B cell (primary cell): ENCODE data around the gene EFNA5. TPM values are rescaled to one million over a fixed set of nuclear protein-coding genes. Genes with fewer than 3 reads are reported as not detected.

Source experiments
- ATAC-seq: fragments of 200-7000 bp; cut with Tn5 transposase; one replicate; pipeline ENCODE4 v1.10.0; 2021; ENCODE audit warnings: low read depth, mild to moderate bottlenecking, moderate number of reproducible peaks, moderate library complexity
- CTCF ChIA-PET: fragments of 350-600 bp; sonication (Branson Sonifier 250); formaldehyde crosslinking; loops from one replicate; lab custom pipeline; 2021; ENCODE audit warnings: antibody characterized with exemption, inconsistent platforms; lab: Charles Lee
- POLR2A ChIA-PET: fragments of 350-600 bp; sonication (Branson Sonifier 250); formaldehyde crosslinking; loops from one replicate; lab custom pipeline; 2021; ENCODE audit warnings: antibody characterized with exemption; lab: Charles Lee
- DNase-seq: peaks from one replicate; pipeline ENCODE4 v3.0.0; 2013
- H2AFZ ChIP-seq: 2 replicates; pipeline ENCODE4 v1.6.1; 2012; ENCODE audit warnings: mild to moderate bottlenecking, low read depth, low read length; ENCODE audit not compliant: insufficient read depth, poor library complexity, severe bottlenecking
- H3K27ac ChIP-seq, 2 donors: 1 replicate in 1 of 2; 2 replicates in 1 of 2; pipeline ENCODE4 v1.5.1; 2012 to 2013; ENCODE audit warnings: low read length in 2 of 2, mild to moderate bottlenecking in 2 of 2, moderate library complexity in 1 of 2
- H3K27me3 ChIP-seq, 4 experiments: fragments of 200-600 bp in 1 of 4; sonication (generic) in 1 of 4; replicated peaks in 1 of 4; 1 replicate in 2 of 4; 2 replicates in 2 of 4; pipeline versions ENCODE4 v1.6.1 to v1.7.0; 2013 to 2016; ENCODE audit warnings: low read length in 3 of 4, mild to moderate bottlenecking in 2 of 4, mixed read lengths in 1 of 4, moderate library complexity in 1 of 4; ENCODE audit not compliant: insufficient read depth in 4 of 4, control insufficient read depth in 3 of 4; ENCODE audit errors: control extremely low read depth in 1 of 4
- H3K36me3 ChIP-seq, 2 experiments: replicated peaks in 1 of 2; 1 replicate in 1 of 2; 2 replicates in 1 of 2; pipeline versions ENCODE4 v1.6.1 to v1.7.1; 2013; ENCODE audit warnings: low read length in 1 of 2; ENCODE audit not compliant: insufficient read depth in 2 of 2, control insufficient read depth in 1 of 2; ENCODE audit errors: control extremely low read depth in 1 of 2, extremely low read depth in 1 of 2
- H3K4me1 ChIP-seq, 2 donors: fragments of 200-600 bp in 1 of 2; sonication (generic) in 1 of 2; 1 replicate in 1 of 2; 2 replicates in 1 of 2; pipeline versions ENCODE4 v1.5.1 to v1.6.1; 2013 to 2017; ENCODE audit warnings: low read length in 2 of 2; ENCODE audit not compliant: control insufficient read depth in 2 of 2, insufficient read depth in 2 of 2
- H3K4me2 ChIP-seq: replicated peaks from 2 replicates; pipeline ENCODE3; 2012; ENCODE audit warnings: mild to moderate bottlenecking, low read depth, low read length; ENCODE audit not compliant: poor library complexity, severe bottlenecking
- H3K4me3 ChIP-seq, 5 experiments: fragments of 200-600 bp in 1 of 5; sonication (generic) in 1 of 5; 1 replicate in 3 of 5; 2 replicates in 2 of 5; pipeline versions ENCODE4 v1.5.1 to v1.7.0; 2011 to 2016; ENCODE audit warnings: low read length in 4 of 5, mild to moderate bottlenecking in 4 of 5, low read depth in 2 of 5, control low read depth in 1 of 5, moderate library complexity in 1 of 5; ENCODE audit not compliant: insufficient read depth in 1 of 5; ENCODE audit errors: control extremely low read depth in 1 of 5, extremely low read depth in 1 of 5
- H3K79me2 ChIP-seq: fragments of 200-600 bp; sonication (generic); one replicate; pipeline ENCODE4 v1.6.0; 2016; ENCODE audit warnings: low read length; ENCODE audit not compliant: control insufficient read depth, insufficient read depth
- H3K9ac ChIP-seq: fragments of 200-600 bp; sonication (generic); 2 replicates; pipeline ENCODE4 v1.6.1; 2017; ENCODE audit warnings: mild to moderate bottlenecking, low read length, moderate library complexity
- H3K9me3 ChIP-seq, 3 donors: one replicate each; pipeline versions ENCODE4 v1.6.1 to v1.7.1; 2013; ENCODE audit warnings: low read length in 2 of 3; ENCODE audit not compliant: control insufficient read depth in 2 of 3, insufficient read depth in 1 of 3; ENCODE audit errors: control extremely low read depth in 1 of 3
- H4K20me1 ChIP-seq: 2 replicates; pipeline ENCODE4 v1.6.0; 2012; ENCODE audit warnings: mild to moderate bottlenecking, low read length; ENCODE audit not compliant: insufficient read depth, control insufficient read depth, poor library complexity, severe bottlenecking
- H3K27ac Mint-ChIP-seq: one replicate; pipeline ENCODE4 v1.8.0; 2021; ENCODE audit warnings: mixed read lengths
- H3K27me3 Mint-ChIP-seq: one replicate; pipeline ENCODE4 v1.8.0; 2021; ENCODE audit warnings: mixed read lengths
- H3K4me1 Mint-ChIP-seq: one replicate; pipeline ENCODE4 v1.8.0; 2021; ENCODE audit warnings: mixed read lengths
- H3K4me3 Mint-ChIP-seq: one replicate; pipeline ENCODE4 v1.8.0; 2021; ENCODE audit warnings: mixed read lengths
- H3K9me3 Mint-ChIP-seq: one replicate; pipeline ENCODE4 v1.8.0; 2022; ENCODE audit warnings: mixed read lengths; ENCODE audit not compliant: insufficient read depth
- EZH2 ChIP-seq: IDR thresholded peaks from 2 replicates; pipeline ENCODE4 v1.6.1; 2012; ENCODE audit warnings: borderline replicate concordance, low read depth, mild to moderate bottlenecking, moderate library complexity, low read length; ENCODE audit not compliant: insufficient read depth, poor library complexity, severe bottlenecking
- WGBS: methylation state at CpG from one replicate; pipeline ENCODE4 v1.1.5; 2013; ENCODE audit warnings: missing lambda C conversion rate; ENCODE audit not compliant: insufficient coverage; 5-methylcytosine and 5-hydroxymethylcytosine counted together
- intact Hi-C: fragments of 100-400 bp; cut with micrococcal nuclease; formaldehyde crosslinking; loops from one replicate; pipeline ENCODE4 v1.10.0; 2022
- polyA plus RNA-seq: library from polyadenylated mRNA; depleted of rRNA; stranded (reverse); fragments of >200 nt; gene quantifications from 2 replicates; pipeline ENCODE4 v1.2.3, GENCODE V29; 2012
- total RNA-seq, 2 donors: library from RNA; stranded (reverse); fragments of 120-200 nt in 1 of 2; gene quantifications; 1 replicate in 1 of 2; 2 replicates in 1 of 2; pipeline versions ENCODE4 v1.2.3 to v1.2.4, GENCODE V29; 2013 to 2022
- TF ChIP-seq, protein P1 (sequence below): fragments of 200-600 bp; IDR thresholded peaks from one replicate; pipeline ENCODE4 v1.8.0; 2022; ENCODE audit warnings: antibody characterized with exemption, mild to moderate bottlenecking

The EFNA5 gene
- total and polyA plus RNA-seq, 2 donors (not counting 1 experiment from before 2014, with no cell fraction given), result not detected

- H3K27me3 Mint-ChIP-seq, result no peaks in the 10 kb centered on the region
- Histone ChIP-seq H3K9me3 (no peaks in the 10 kb centered on the region), H3K4me2 (no peak overlapping the region), H2AFZ (no peak overlapping the region), H3K27me3 (no peaks in the 10 kb centered on the region), H3K36me3 (no peaks in the 10 kb centered on the region), H3K4me1 (no peaks in the 10 kb centered on the region), H3K9ac (no peak overlapping the region), H4K20me1 (no peaks in the 10 kb centered on the region), H3K4me3 (no peak overlapping the region), H3K27ac (no peak overlapping the region), H3K79me2 (no peaks in the 10 kb centered on the region)
- 100% methylated on average over 1 of the region's 1 CpG for WGBS
- TF ChIP-seq EZH2, result no peak
- TF ChIP-seq, protein P1, sequence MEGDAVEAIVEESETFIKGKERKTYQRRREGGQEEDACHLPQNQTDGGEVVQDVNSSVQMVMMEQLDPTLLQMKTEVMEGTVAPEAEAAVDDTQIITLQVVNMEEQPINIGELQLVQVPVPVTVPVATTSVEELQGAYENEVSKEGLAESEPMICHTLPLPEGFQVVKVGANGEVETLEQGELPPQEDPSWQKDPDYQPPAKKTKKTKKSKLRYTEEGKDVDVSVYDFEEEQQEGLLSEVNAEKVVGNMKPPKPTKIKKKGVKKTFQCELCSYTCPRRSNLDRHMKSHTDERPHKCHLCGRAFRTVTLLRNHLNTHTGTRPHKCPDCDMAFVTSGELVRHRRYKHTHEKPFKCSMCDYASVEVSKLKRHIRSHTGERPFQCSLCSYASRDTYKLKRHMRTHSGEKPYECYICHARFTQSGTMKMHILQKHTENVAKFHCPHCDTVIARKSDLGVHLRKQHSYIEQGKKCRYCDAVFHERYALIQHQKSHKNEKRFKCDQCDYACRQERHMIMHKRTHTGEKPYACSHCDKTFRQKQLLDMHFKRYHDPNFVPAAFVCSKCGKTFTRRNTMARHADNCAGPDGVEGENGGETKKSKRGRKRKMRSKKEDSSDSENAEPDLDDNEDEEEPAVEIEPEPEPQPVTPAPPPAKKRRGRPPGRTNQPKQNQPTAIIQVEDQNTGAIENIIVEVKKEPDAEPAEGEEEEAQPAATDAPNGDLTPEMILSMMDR, result no peak
- ChIA-PET CTCF (no interaction called here), POLR2A (no interaction called here)
- no peak overlapping the region for H3K4me3 Mint-ChIP-seq
- ATAC-seq (no peak), DNase-seq (no peak)
- no peaks in the 10 kb centered on the region for H3K4me1 Mint-ChIP-seq
- no peaks in the 10 kb centered on the region for H3K9me3 Mint-ChIP-seq
- H3K27ac Mint-ChIP-seq, result no peak overlapping the region
- intact Hi-C loops, result no loop called here
These were observed 202.5 kb downstream of the EFNA5 start for GRCh38 chr5:107468276-107468675.

GRCh38 chr5:107467137-107467932, 203.4 kb downstream of the EFNA5 start:
- H3K79me2 ChIP-seq, result no peaks in the 10 kb centered on the region
- intact Hi-C loops, result no loop called here
- H3K4me3 ChIP-seq, result no peak overlapping the region
- no peak for DNase-seq
- no peaks in the 10 kb centered on the region for H3K27me3 ChIP-seq
- no peak for TF ChIP-seq EZH2
- no peaks in the 10 kb centered on the region for H3K27me3 Mint-ChIP-seq
- no peak overlapping the region for H3K27ac Mint-ChIP-seq
- POLR2A ChIA-PET, result no interaction called here
- H2AFZ ChIP-seq, result no peak overlapping the region
- no peak overlapping the region for H3K9ac ChIP-seq
- no peaks in the 10 kb centered on the region for H3K9me3 Mint-ChIP-seq
- no peaks in the 10 kb centered on the region for H3K36me3 ChIP-seq
- H3K27ac ChIP-seq, result no peak overlapping the region
- no peaks in the 10 kb centered on the region for H3K4me1 Mint-ChIP-seq
- CTCF ChIA-PET, result no interaction called here
- no peaks in the 10 kb centered on the region for H4K20me1 ChIP-seq
- no peak overlapping the region for H3K4me3 Mint-ChIP-seq
- H3K4me1 ChIP-seq, result no peaks in the 10 kb centered on the region
- no peak for ATAC-seq
- no peaks in the 10 kb centered on the region for H3K9me3 ChIP-seq
- 95% methylated on average over 5 of the region's 5 CpGs for WGBS
- H3K4me2 ChIP-seq, result no peak overlapping the region
